GM12865 (cell line): ENCODE measurements around the gene ST3GAL4.

ENCODE experiments used
- DNase-seq: peaks from one replicate; pipeline ENCODE4 v3.0.0; 2010; ENCODE audit warnings: low read depth
- H3K4me3 ChIP-seq: 2 replicates; pipeline ENCODE4 v1.5.1; 2011; ENCODE audit warnings: mild to moderate bottlenecking, low read depth, low read length, control low read depth
- CTCF ChIP-seq: IDR thresholded peaks from 2 replicates; pipeline ENCODE4 v1.5.1; 2011; ENCODE audit warnings: low read length, control low read depth, low read depth, inconsistent platforms; ENCODE audit not compliant: insufficient read depth; ENCODE audit errors: missing control alignments

Gene ST3GAL4

GRCh38 chr11:126347751-126348668, 7.5 kb upstream of the ST3GAL4 start:
- no peak overlapping the region for H3K4me3 ChIP-seq
- TF ChIP-seq CTCF: no peak
- DNase-seq: no peak

GRCh38 chr11:126348806-126349582, 6.5 kb upstream of the ST3GAL4 start:
- DNase-seq: no peak
- H3K4me3 ChIP-seq: no peak overlapping the region
- TF ChIP-seq CTCF: no peak

DNA sequence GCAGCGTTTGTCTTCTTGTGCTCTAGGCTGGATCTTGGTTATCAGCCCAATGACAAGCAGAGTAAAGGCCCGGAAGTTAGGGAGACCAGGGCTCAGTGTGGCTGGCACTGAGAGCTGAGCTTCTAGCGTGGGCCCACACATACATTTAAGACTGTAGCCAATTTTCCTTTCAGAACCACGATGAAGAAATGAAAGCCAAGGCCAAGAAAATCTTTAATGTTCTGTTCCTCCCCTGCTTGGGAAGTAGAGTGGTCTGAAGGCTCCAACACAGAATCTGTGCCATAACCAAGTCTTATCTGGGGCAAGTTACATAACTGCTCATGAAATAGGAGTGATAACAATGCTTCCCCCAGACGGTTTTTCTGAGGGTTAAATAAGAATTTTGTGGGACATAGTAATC, 4.7 kb upstream of the ST3GAL4 start:
- DNase-seq: no peak
- H3K4me3 ChIP-seq: no peak overlapping the region
- TF ChIP-seq CTCF: no peak

DNA sequence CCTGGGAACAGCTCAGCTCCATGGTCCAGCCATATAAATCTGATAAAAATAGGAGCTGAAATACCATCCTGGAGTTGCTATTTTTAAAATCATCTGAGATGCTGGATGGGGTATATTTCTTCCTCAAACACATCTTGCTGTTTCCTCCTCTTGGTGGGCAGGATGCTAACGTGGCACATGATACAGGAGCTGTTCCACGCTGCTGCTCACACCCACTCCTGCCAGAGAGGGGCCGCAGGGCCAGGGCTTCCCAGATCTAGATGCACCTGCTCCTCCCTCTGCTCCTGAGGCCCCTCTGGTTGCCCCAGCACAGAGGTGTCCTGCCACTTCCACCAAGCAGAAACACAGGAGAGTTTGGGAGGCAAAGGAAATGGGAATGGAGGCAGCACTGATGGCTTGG, 3.3 kb upstream of the ST3GAL4 start:
- TF ChIP-seq CTCF: no peak

DNA sequence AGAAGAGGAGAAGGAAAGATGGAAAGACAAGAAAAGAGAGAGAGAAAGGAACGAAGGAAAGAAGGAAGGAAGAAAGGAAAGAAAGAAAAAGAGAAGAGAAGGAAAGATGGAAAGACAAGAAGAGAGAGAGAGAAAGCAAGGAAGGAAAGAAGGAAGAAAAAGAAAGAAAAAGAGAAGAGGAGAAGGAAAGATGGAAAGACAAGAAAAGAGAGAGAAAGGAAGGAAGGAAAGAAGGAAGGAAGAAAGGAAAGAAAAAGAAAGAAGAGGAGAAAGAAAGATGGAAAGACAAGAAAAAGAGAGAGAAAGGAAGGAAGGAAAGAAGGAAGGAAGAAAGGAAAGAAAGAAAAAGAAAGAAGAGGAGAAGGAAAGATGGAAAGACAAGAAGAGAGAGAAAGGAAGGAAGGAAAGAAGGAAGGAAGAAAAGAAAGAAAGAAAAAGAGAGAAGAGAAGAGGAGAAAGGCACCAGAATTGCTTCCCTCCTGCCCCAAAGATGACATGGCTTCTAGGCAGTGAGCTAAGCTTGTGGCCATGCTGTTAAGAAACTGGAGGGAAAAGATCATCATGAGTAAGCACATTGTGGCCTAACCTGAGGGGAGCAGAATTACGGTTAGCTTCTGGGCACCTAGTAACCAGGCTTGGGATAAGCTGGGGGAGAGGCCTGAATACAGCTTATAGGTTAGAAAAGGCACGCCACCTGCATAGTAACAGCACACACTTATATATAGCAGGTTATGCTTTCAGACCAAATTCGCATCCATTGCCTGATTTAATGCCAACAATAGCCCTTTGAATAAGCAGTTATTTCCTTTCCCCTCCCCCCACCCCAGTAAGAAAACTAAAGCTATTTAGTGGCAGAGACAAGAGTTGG, 2.3 kb upstream of the ST3GAL4 start:
- H3K4me3 ChIP-seq: peak overlapping the region; percentile 10; the same call in 1 of the 2 replicates
- no peak for TF ChIP-seq CTCF
- DNase-seq: peak; percentile 71

More for the DNA sequence above, 3.3 kb upstream of the ST3GAL4 start:
- no peak for DNase-seq
- no peak overlapping the region for H3K4me3 ChIP-seq

DNA sequence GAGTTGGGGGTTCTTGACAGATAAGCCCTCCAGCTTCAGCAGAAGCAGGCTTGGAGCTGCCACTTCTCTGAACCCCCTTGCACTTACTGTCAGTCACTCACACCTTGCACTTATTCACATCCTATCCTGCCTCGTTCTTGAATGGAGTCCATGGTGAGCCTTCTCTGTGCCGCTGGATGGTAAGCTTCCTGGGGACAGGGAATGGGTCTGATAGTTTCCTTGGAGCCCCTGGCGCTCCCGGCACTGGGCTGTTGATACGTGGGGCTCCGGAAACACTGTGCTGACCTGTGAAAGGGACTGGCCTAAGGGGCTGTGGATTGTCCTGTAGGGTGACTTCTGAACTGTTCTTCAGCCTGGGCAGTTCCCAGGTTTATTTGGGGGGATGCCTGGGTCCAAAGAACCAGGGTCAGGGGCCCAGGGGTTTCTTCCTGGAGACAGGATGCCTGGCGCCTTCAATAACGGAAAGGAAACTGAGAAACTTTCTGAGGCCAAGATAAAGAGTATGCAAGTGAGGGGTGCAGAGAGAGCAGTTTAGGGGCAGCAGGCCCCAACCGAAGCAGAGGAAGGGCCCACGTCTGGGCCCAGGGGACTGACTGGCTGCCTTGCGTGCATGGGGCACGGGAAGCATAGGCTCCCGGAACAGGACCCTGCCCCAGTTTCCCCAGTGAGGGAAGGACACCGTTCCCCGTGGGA, 709 bp upstream of the ST3GAL4 start:
- peak; percentile 50 for DNase-seq
- TF ChIP-seq CTCF: no peak

More for the DNA sequence above, 709 bp upstream of the ST3GAL4 start:
- H3K4me3 ChIP-seq: peak overlapping the region; percentile 62
